Activated T-helper 1 cell treated with anti-CD3 and anti-CD28 coated beads, Interleukin-2, amount 50 U/mL, for 16 hours (primary cell): ENCODE measurements around the gene SUN2.

Experiments used
- DNase-seq, 2 donors: peaks; one replicate each; pipeline ENCODE4 v3.0.0-alpha.2; 2020; ENCODE audit warnings: low read depth in 1 of 2, low spot score in 1 of 2

Gene SUN2

DNA sequence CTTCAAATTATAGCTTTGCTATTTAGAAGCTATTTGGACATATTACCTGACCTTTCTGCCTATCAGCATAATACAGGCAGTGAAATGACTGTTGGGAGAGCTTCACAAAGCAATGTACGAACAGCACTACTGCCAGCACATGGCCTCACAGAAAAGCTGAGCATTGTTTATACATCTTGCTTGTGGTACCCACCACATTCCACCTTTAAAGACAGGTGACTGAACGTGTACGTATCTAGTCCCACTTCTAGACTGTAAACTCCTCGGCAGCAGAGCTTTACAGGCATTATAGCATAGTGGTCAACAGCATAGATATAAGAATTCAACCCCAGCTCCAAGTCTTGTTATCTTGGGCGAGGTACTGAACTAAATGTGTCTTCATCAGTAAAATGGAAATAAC is 56.7 kb downstream of the SUN2 start:
- DNase-seq: no peak

DNA sequence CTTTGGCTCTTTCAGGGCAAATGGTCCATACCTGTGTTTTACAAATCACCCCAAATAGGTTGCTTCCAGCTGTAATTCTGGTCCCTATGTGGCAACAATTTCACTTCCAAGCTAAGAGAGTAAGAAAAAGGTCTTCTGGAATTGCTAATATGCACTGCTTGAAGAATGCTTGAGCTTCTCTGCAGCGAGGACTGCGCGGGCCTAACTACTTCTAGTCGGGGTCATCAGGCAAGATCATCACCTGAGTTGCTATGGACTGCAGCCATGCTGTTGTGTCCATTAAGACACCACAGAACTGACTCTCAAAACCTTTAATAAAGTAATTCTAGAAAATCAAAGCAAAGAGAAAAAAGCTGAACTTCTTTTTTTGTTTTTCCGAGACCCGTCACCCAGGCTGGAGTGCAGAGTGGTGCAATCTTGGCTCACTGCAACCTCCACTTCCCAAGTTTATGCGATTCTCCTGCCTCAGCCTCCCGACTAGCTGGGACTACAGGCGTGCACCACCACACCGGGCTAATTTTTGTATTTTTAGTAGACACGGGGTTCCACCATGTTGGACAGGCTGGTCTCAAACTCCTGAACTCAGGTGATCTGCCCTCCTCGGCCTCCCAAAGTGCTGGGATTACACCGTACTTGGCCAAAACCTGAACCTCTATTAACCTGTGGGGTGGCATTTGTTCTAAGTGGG is 57.2 kb downstream of the SUN2 start:
- no peak for DNase-seq

DNA sequence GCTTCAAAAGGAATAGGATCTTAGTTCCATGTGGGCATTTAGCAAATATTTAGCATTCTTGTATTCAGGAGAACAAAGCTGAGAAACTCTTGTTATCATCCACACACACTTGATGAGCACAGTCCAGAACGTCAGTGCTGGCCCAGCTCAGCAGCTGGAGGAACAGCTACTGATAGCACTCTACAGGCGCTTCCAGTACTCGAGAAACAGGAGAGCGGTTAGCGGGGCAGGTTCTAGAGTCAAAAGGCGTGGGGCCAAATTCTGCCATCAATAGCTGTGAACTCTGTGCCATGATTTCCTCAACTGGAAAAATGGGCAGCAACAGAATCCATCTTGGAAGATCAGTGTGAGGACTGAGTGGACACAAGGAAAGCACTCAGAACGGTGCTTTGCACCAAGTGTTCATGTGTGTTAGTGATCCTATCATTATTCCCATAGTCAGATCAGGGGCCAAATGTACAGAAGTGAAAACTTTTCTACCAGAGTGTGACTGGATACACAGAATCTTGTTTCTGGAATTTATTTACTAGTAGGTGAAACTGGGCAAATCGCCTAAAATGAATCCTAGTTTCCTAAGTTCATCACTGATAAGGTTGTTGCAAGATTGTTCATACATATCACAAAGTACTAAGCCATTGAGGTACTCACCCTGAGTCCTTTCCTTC is 58.2 kb downstream of the SUN2 start:
- DNase-seq: no peak

DNA sequence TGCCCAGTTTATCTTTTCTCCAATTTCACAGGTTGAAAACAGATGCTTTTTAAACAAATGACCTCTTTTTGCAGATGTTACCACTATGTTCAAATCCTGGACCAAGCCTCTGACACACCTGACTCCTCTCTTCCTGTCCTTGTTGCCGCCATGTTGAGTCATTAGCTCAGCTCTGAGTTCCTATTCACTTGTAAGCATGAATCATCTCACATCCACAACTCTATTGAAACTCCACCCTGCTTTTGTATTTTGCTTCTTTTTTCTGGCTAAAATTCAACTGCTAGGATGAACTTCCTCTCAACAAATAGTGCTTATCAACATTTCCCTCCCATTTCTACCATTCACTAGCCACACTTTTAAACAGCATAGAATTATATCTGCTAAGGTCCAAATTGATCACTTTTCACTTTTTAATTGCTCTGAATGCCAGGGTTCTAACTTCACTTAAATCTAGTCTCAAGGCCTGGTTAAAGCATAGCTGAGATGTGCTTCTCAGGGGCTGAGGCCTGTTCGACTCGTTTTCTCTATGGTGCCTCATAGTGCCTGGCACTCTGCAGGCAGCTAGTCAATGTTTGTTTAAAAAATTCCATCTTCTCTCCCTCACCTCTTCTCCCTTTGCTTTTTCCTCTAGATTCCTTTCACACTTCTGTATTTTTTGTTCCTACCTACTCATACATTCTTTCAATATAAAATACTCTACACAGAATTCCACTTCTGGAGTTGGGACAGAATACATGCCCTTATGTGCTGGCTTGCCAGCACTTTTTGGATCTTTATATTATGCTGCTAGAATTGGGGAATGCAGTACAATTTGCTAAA is 59.0 kb downstream of the SUN2 start:
- DNase-seq: peak in 1 of 2 donors; percentile 17

DNA sequence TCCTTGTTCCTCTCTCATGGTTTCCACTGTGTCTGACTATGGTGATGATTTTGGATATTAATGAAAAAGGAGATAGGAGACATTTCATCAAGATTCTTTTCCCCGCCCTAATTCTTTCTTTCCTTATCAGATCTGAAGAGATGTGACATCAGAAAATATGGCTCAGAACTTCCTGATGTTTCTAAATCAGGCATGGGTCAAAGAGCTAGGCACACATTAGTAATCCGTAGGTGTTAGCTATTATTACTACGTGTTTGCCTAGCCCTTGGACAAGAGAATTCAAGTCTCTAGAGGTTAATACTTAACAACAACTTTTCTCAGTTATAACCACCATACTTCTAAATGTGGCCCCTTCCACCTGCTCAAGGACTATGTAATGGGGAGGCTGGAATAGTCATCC is 60.9 kb downstream of the SUN2 start:
- DNase-seq: no peak

DNA sequence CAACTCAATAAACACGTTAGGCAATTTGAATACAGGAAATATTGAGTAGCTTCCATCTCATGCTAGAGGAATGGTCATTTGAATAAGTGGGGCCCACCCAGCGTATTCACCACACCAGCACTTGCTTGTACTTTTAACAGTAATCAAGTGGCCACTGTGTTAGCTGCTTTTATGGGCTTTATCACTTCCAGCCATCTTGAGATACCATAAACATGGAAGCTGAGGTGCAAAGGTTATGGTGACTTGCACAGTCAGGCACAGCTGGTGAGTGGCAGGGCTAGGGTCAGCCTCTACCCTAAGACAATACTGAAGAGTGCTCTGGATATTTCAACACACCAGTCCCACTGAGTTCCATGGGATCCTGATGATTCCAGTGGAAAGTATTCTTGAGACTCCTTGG is 61.7 kb downstream of the SUN2 start:
- no peak for DNase-seq

DNA sequence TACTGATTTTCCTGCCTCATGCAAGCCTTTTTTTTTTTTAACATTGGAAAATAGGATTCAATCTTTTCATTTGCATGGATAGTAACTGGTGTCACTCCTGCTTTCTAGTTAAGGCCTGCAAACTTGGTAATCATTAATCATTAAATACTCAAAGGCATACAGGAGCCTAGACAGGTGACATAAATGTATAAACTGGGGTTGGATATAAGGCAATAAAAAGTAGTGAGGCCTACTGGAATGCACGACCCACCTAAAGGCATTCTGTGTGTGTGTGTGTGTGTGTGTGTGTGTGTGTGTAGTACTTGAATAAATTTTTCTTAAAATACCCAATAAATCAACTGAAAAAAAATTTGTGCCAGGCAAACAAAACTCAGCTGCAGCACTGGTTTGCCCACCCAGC is 66.1 kb downstream of the SUN2 start:
- DNase-seq: no peak

DNA sequence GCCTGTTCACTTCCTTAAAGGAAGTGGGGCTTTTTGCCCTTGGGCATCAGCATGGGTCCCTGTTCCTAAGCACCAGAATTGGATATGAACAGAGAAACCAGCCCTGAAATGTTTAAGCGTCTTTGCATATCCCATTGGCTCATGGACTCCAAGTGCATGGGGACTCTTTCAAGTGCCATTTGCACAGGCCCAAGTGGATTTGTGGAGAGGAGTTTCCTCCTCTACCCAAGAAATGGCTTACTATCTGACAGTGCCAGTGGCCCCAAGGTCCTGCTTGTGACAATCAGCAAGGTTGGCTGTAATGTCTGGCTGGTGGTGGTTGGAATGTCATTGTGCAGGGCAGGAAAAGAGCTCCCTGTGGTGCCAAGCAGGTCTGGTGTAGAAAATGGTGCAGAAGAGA is 70.0 kb downstream of the SUN2 start:
- no peak for DNase-seq

DNA sequence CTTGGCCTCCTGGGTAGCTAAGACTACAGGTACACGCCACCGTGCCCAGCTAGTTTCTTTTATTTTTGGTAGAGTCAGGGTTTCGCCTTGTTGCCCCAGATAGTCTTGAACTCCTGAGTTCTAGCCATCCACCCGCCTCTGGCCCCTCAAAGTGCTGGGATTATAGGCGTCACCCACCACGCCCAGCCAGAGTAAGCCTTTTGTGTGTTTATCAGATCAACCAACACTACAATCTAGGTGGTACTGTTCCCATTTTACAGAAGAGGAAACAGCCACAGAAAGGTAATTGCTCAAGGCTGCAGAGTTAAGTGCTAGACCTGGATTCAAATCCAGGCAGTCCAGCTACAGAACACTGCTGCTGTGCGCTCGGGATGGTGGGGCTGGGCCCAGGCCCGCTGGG is 70.9 kb downstream of the SUN2 start:
- no peak for DNase-seq
